Endothelial cell of umbilical vein (primary cell): ENCODE data around the gene SPAAR. TPM values are rescaled to one million over a fixed set of nuclear protein-coding genes. Genes with fewer than 3 reads are reported as not detected.

ENCODE experiments used
- BruUV-seq: library from RNA; stranded (reverse); fragments of 400-500 nt; replicated peaks from 2 replicates; lab custom pipeline; 2021; lab: Mats Ljungman, UMichigan
- CTCF ChIA-PET: fragments of 300-600, 350-600 bp; sonication (Branson Sonifier 250); formaldehyde crosslinking; loops from one replicate; lab custom pipeline; 2021; ENCODE audit warnings: antibody characterized with exemption, inconsistent platforms; lab: Charles Lee
- POLR2A ChIA-PET: fragments of 300-600, 350-600 bp; sonication (Branson Sonifier 250); formaldehyde crosslinking; loops from one replicate; lab custom pipeline; 2021; ENCODE audit warnings: antibody characterized with exemption, inconsistent platforms; lab: Charles Lee
- DNase-seq: peaks from one replicate; pipeline ENCODE4 v3.0.0-alpha.2; 2011; ENCODE audit warnings: low read depth, low spot score
- FAIRE-seq: peaks from 2 replicates; lab custom pipeline; 2011; peaks lifted over from hg19 to GRCh38; lab: Jason Lieb, UNC
- H2AFZ ChIP-seq: 2 replicates; pipeline ENCODE4 v1.6.0; 2012; ENCODE audit warnings: low read depth, low read length, control low read depth, inconsistent platforms
- H3K27ac ChIP-seq: 2 replicates; pipeline ENCODE4 v1.5.1; 2011; ENCODE audit warnings: low read depth, mild to moderate bottlenecking, control low read depth, low read length, moderate library complexity; ENCODE audit not compliant: insufficient read depth
- H3K27me3 ChIP-seq, 2 experiments: 2 replicates each; pipeline versions ENCODE4 v1.6.0 to v1.6.1; 2011; ENCODE audit warnings: low read length in 2 of 2, mixed read lengths in 1 of 2; ENCODE audit not compliant: control insufficient read depth in 2 of 2, insufficient read depth in 2 of 2
- H3K36me3 ChIP-seq, 2 experiments: 2 replicates in 1 of 2; 3 replicates in 1 of 2; pipeline ENCODE4 v1.5.1; 2011; ENCODE audit warnings: low read length in 2 of 2, mild to moderate bottlenecking in 1 of 2, moderate library complexity in 1 of 2; ENCODE audit not compliant: control insufficient read depth in 2 of 2, insufficient read depth in 2 of 2; ENCODE audit errors: extremely low read depth in 1 of 2
- H3K4me1 ChIP-seq: 3 replicates; pipeline ENCODE4 v1.5.1; 2011; ENCODE audit warnings: mild to moderate bottlenecking, low read length; ENCODE audit not compliant: control insufficient read depth, insufficient read depth; ENCODE audit errors: extremely low read depth
- H3K4me2 ChIP-seq: 2 replicates; pipeline ENCODE4 v1.6.1; 2011; ENCODE audit warnings: low read length, control low read depth, mixed read lengths; ENCODE audit not compliant: insufficient read depth
- H3K4me3 ChIP-seq, 3 experiments: fragments of 200-600 bp in 1 of 3; sonication (generic), shearing (Covaris generic) in 1 of 3; replicated peaks in 1 of 3; 2 replicates each; pipeline ENCODE4 v1.5.1; 2011 to 2016; ENCODE audit warnings: control low read depth in 3 of 3, low read length in 3 of 3, mild to moderate bottlenecking in 2 of 3, inconsistent platforms in 1 of 3, low read depth in 1 of 3, moderate library complexity in 1 of 3; ENCODE audit not compliant: insufficient read depth in 1 of 3
- H3K79me2 ChIP-seq: 2 replicates; pipeline ENCODE4 v1.6.0; 2012; ENCODE audit warnings: low read length, inconsistent platforms; ENCODE audit not compliant: control insufficient read depth, insufficient read depth
- H3K9ac ChIP-seq: replicated peaks from 2 replicates; pipeline ENCODE3; 2011; ENCODE audit warnings: low read length, control low read depth; ENCODE audit not compliant: insufficient read depth; ENCODE audit errors: extremely low read depth
- H3K9me1 ChIP-seq: replicated peaks from 3 replicates; pipeline ENCODE4 v1.6.0; 2011; ENCODE audit warnings: mild to moderate bottlenecking, low read length; ENCODE audit not compliant: control insufficient read depth, insufficient read depth; ENCODE audit errors: extremely low read depth
- H3K9me3 ChIP-seq: replicated peaks from 2 replicates; pipeline ENCODE4 v1.5.1; 2012; ENCODE audit warnings: low read length, inconsistent platforms; ENCODE audit not compliant: control insufficient read depth, insufficient read depth
- H4K20me1 ChIP-seq: replicated peaks from 2 replicates; pipeline ENCODE3; 2011; ENCODE audit warnings: mild to moderate bottlenecking, low read length; ENCODE audit not compliant: control insufficient read depth, insufficient read depth; ENCODE audit errors: extremely low read depth
- EZH2 ChIP-seq: IDR thresholded peaks from 2 replicates; pipeline ENCODE4 v1.6.1; 2012; ENCODE audit warnings: borderline replicate concordance, low read depth, mild to moderate bottlenecking, moderate library complexity, low read length, inconsistent platforms; ENCODE audit not compliant: severe bottlenecking
- FOS ChIP-seq: IDR thresholded peaks from 2 replicates; pipeline ENCODE4 v1.6.1; 2011; ENCODE audit warnings: mild to moderate bottlenecking, low read length, moderate library complexity, borderline replicate concordance; ENCODE audit not compliant: insufficient read depth
- GATA2 ChIP-seq: IDR thresholded peaks from 2 replicates; pipeline ENCODE4 v1.7.0; 2011; ENCODE audit warnings: low read depth, mild to moderate bottlenecking, moderate library complexity, mixed read lengths, low read length; ENCODE audit not compliant: insufficient read length, insufficient read depth
- JUN ChIP-seq: IDR thresholded peaks from 2 replicates; pipeline ENCODE4 v1.6.1; 2011; ENCODE audit warnings: borderline replicate concordance, low read depth; ENCODE audit not compliant: insufficient read length, insufficient read depth
- MAX ChIP-seq: IDR thresholded peaks from 2 replicates; pipeline ENCODE4 v1.6.1; 2011; ENCODE audit not compliant: insufficient read depth, insufficient read length
- MYC ChIP-seq: IDR thresholded peaks from one replicate; pipeline ENCODE4 v1.6.1; 2011; ENCODE audit warnings: mild to moderate bottlenecking, low read depth, low read length
- POLR2A ChIP-seq: IDR thresholded peaks from 2 replicates; pipeline ENCODE4 v1.6.1; 2012; ENCODE audit warnings: low read depth, mild to moderate bottlenecking, control low read depth, low read length
- POLR2AphosphoS5 ChIP-seq: IDR thresholded peaks from 2 replicates; pipeline ENCODE4 v1.6.1; 2012; ENCODE audit warnings: low read depth, mild to moderate bottlenecking, control low read depth, low read length, moderate library complexity; ENCODE audit not compliant: insufficient read depth
- dilution Hi-C: fragments of 300-500 bp; cut with MboI; formaldehyde crosslinking; loops from one replicate; pipeline ENCODE4 v1.15.0; 2019; ENCODE audit warnings: low sequenced_read_pairs; ENCODE audit not compliant: extremely low pct_ligation_motif_present
- intact Hi-C: fragments of 100-400 bp; cut with micrococcal nuclease; formaldehyde crosslinking; loops from one replicate; pipeline ENCODE4 v1.10.0; 2022
- polyA plus RNA-seq, 4 experiments: library from polyadenylated mRNA; depleted of rRNA in 3 of 4; stranded (reverse) in 3 of 4; unstranded in 1 of 4; fragments of >200 nt; gene quantifications; 2 replicates each; pipeline versions ENCODE4 v1.2.1 to v1.2.3, GENCODE V29; 2011 to 2012; ENCODE audit warnings: missing spikeins in 1 of 4
- total RNA-seq: library from RNA; stranded (reverse); gene quantifications from 2 replicates; pipeline ENCODE4 v1.2.3, GENCODE V29; 2021
- TF ChIP-seq, protein P1 (sequence below), 2 donors: IDR thresholded peaks; 1 replicate in 1 of 2; 2 replicates in 1 of 2; pipeline ENCODE4 v1.5.1; 2011; ENCODE audit warnings: low read length in 2 of 2, mild to moderate bottlenecking in 2 of 2, moderate library complexity in 2 of 2, control low read depth in 1 of 2, inconsistent platforms in 1 of 2, low read depth in 1 of 2; ENCODE audit not compliant: insufficient read depth in 1 of 2; ENCODE audit errors: extremely low read depth in 1 of 2

SPAAR gene
- total and polyA plus RNA-seq, 2 donors (not counting 3 experiments of a cell fraction or from before 2014, with no cell fraction given): 20.8 to 24.8 TPM

DNA sequence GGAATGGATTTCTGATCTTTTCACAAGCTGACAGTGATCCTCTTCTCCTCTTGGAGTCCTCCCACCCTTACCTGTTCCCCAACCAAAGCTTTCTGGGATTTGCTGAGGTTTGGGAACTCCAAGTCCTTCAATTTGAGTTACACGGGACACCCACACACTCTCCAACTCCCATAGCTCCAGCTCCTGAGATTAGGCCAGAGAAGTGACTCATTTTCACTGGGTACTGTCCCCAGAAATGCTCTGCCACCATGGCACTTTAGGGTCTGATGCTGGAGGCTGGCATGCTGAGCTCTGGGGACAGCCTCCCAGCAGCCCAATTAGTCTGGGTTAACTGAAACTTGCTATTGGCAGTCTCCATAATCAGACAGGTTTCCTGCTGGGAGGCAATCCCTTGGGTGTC is 17.2 kb upstream of the SPAAR start:
- Histone ChIP-seq H3K27ac (no peak overlapping the region), H3K36me3 (no peaks in the 10 kb centered on the region), H3K4me2 (no peak overlapping the region), H3K4me3 (no peak overlapping the region), H3K4me1 (no peaks in the 10 kb centered on the region), H3K27me3 (peaks cover 2 to 7% of the 10 kb centered on the region in 2 experiments), H3K9me3 (no peaks in the 10 kb centered on the region), H4K20me1 (no peaks in the 10 kb centered on the region), H3K9me1 (no peaks in the 10 kb centered on the region), H2AFZ (no peak overlapping the region), H3K9ac (no peak overlapping the region), H3K79me2 (no peaks in the 10 kb centered on the region)
- no peak for TF ChIP-seq JUN
- dilution Hi-C loops (no loop called here), intact Hi-C loops (no loop called here)
- CTCF ChIA-PET: interaction anchor here (0.8 to 4.4 kb wide), 9 partner anchors 10 to 103 kb away, joined by 3 to 26 read pairs (median 4); no protein-coding TSS in a partner anchor
- DNase-seq (no peak), FAIRE-seq (no peak)
- POLR2A ChIA-PET: no interaction called here
- BruUV-seq: no TSS peak

DNA sequence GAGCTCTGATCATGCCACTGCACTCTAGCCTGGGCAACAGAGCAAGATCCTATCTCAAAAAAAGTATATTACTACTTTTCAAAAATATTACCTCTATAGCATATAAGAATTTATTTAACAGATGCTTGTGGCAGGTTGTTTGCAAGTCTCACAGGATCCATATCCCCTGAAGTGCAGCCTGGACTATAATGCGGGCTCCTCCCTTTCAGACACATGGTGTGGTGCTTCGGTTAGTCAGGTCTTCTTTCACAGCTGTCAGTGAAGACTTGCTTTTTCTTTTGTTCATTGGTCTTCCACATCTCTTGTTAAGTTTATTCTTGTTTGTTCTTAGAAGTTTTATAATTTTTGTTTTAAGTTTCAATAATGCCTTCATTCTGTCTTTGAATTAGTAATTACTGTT is 12.7 kb upstream of the SPAAR start:
- Histone ChIP-seq H3K4me2 (no peak overlapping the region), H3K79me2 (no peaks in the 10 kb centered on the region), H3K27ac (no peak overlapping the region), H3K4me3 (no peak overlapping the region), H3K4me1 (no peaks in the 10 kb centered on the region), H3K36me3 (no peaks in the 10 kb centered on the region), H3K9ac (no peak overlapping the region), H4K20me1 (no peaks in the 10 kb centered on the region), H3K9me1 (no peaks in the 10 kb centered on the region), H3K27me3 (peaks cover 2 to 7% of the 10 kb centered on the region in 2 experiments), H3K9me3 (no peaks in the 10 kb centered on the region), H2AFZ (no peak overlapping the region)
- FAIRE-seq (no peak), DNase-seq (no peak)
- intact Hi-C loops (no loop called here), dilution Hi-C loops (no loop called here)
- ChIA-PET POLR2A (no interaction called here), CTCF (interaction anchor here (1.1 to 4.4 kb wide), 8 partner anchors 14 to 106 kb away, joined by 3 to 26 read pairs (median 6); no protein-coding TSS in a partner anchor)
- BruUV-seq: no TSS peak
- no peak for TF ChIP-seq EZH2
- no peak for TF ChIP-seq POLR2A
- TF ChIP-seq, protein P1, sequence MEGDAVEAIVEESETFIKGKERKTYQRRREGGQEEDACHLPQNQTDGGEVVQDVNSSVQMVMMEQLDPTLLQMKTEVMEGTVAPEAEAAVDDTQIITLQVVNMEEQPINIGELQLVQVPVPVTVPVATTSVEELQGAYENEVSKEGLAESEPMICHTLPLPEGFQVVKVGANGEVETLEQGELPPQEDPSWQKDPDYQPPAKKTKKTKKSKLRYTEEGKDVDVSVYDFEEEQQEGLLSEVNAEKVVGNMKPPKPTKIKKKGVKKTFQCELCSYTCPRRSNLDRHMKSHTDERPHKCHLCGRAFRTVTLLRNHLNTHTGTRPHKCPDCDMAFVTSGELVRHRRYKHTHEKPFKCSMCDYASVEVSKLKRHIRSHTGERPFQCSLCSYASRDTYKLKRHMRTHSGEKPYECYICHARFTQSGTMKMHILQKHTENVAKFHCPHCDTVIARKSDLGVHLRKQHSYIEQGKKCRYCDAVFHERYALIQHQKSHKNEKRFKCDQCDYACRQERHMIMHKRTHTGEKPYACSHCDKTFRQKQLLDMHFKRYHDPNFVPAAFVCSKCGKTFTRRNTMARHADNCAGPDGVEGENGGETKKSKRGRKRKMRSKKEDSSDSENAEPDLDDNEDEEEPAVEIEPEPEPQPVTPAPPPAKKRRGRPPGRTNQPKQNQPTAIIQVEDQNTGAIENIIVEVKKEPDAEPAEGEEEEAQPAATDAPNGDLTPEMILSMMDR (IDR thresholded peaks at IDR 0.05; ENCODE audit: extremely low read depth in 1 of 2, insufficient read depth in 1 of 2, low read depth in 1 of 2, low read length in 2 of 2): no peak
- no peak for TF ChIP-seq MYC
- no peak for TF ChIP-seq JUN
- no peak for TF ChIP-seq MAX
- TF ChIP-seq FOS: no peak
- TF ChIP-seq POLR2AphosphoS5: no peak
- no peak for TF ChIP-seq GATA2
